HG02763 (cell line): Measurements from ENCODE around the gene ZNF205.

Experiments
- ATAC-seq: cut with Tn5 transposase; IDR thresholded peaks from one replicate; pipeline ENCODE4 v1.9.1; 2021; ENCODE audit warnings: mild to moderate bottlenecking, moderate library complexity; ENCODE audit not compliant: unreplicated experiment

ZNF205 gene

DNA sequence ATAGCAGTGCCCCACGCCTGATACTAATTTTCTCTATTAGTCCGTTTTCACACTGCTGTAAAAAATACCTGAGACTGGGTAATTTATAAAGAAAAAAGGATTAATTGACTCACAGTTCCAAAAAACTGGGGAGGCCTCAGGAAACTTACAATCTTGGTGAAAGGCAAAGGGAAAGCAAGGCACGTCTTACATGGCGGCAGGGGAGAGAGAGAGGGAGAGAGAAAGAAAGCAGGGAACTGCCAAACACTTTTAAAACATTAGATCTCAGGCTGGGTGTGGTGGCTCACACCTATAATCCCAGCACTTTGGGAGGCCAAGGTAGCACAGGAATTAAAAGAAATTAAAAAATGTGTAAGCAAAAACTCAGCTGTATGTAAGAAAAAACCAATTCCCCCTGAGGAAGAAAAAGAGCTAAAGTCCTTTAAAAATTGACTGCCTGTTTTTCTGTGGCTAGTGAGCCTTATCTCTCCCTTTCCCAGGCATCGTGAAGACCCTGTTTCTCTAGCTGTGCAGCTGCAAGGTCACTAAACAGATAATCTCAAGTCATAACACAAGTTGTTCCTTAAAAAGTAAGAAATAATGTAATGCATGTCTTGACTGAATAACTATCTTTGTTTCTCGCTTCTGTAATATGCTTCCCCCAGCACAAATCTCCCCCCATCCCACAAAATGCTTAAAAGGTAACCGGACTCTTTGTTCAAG is 27.3 kb upstream of the ZNF205 start:
- no peak for ATAC-seq

DNA sequence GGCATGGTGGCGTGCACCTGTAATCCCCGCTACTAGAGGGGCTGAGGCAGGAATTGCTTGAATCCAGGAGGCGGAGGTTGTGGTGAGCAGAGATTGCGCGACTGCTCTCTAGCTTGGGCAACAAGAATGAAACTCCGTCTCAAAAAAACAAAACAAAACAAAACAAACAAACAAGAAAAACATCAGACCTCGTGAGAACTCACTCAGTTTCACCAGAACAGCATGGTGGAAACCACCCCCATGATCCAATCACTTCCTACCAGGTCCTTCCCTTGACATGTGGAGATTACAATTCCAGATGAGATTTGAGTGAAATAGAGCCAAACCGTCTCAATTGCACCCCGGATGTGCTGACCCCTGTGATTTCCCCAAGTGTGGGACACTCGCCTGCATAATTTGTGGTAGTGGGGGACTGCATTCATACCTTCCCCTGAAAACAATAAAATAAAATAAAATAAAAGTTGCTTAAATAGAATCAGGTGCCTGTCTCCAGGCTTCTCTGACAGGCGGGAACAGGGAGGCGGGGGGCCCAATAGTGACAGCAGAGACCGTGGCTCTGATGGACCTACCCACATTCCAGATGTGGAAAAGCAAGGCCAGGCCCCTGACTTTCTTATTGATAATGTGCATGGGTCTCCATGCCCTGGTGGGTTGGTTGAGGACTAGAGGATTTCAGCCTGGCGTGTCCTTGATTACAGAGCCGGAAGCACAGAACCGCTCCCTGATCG is 26.4 kb upstream of the ZNF205 start:
- no peak for ATAC-seq

DNA sequence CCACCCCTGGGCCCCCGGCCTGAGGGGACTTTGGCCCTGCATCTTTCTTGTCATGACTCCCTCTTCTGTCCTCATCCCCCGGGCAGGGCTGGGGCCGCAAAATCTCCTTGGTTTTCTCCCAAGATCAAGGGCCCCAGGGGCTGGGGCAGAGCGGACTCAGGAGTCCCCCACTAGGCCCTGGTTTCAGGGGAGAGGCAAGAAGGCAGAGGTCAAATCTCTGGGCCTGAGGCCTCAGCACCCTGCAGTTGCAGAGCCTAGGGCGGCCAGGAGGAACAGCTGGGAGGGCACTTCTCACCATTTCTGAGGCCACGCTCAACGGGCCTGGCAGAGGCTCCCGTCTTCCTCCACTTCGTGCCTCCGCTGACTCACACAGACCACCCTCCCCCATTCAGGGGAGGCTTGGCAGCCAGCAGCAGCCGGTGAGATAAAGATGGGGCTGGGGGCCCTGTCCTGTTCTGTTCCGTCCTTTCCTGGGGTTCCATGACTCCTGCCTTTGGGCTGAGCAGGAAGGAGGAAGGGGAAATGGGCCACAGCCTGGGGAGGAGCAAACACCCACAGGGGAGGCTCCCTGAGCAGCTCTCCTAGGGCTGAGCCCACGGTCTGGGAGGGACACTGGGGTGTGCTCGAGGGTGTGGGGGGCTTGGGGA is 25.7 kb upstream of the ZNF205 start:
- no peak for ATAC-seq

DNA sequence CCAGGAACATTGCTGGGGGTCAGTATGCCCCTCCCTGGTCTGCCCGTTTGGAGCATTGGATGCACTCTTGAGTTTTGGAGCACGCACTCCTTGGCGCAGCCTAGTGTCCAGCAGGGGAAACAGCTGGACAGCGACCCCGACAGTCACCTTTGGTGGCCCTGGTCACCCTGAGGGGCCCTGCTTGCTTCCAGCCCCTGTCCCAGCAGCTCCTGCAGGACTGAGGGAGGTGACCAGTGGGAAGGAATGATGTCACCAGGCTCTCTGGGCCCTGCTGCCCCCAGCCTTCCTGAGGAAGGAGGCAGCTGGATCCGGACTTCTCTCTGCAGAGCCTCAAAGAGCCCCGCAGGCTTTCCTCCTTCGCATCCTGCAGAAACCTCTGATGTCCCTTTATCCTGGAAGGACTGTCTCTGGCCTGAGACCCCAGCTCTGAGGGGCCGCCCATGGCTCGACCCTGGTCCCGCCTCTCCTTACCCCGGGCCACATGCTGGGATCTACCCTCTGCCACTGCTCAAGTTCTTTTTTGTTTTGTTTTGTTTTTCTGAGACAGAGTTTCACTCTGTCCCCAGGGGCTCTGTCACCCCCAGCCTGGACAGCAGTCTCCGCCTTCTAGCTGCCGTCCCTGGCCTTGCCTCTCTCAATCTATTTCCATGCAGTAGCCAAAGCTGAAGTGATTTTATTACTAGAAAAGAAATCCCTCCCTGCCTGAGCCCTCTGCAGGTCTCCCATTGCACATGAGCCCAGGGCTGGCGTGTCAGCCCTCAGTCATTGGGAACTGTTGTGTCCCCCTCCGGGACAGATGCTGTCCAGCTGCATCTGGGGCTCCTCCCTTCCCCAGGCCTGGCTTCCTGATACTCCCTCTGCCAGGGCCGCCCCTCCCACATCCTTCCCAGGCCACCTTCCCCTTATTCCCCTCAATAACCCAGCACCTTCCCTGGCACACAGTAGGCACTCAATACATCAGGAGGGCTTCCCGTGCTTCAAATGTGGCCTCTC is 24.8 kb upstream of the ZNF205 start:
- no peak for ATAC-seq

DNA sequence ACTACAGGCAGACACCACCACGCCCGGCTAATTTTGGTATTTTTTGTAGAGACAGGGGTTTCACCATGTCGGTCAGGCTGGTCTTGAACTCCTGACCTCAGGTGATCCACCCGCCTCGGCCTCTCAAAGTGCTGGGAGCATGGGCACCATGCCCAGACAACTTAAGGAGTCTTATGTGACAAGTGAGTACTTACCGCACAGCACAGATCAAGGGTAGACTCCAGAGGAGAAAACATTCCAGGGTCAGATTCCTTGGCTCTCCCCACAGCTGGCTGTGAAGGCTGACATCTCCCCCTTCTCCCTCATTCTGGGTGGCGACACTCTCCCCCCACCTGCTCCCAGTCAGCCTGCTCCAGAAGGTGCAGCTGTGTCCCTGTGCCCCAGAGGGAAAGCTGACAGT is 23.9 kb upstream of the ZNF205 start:
- ATAC-seq, result no peak

DNA sequence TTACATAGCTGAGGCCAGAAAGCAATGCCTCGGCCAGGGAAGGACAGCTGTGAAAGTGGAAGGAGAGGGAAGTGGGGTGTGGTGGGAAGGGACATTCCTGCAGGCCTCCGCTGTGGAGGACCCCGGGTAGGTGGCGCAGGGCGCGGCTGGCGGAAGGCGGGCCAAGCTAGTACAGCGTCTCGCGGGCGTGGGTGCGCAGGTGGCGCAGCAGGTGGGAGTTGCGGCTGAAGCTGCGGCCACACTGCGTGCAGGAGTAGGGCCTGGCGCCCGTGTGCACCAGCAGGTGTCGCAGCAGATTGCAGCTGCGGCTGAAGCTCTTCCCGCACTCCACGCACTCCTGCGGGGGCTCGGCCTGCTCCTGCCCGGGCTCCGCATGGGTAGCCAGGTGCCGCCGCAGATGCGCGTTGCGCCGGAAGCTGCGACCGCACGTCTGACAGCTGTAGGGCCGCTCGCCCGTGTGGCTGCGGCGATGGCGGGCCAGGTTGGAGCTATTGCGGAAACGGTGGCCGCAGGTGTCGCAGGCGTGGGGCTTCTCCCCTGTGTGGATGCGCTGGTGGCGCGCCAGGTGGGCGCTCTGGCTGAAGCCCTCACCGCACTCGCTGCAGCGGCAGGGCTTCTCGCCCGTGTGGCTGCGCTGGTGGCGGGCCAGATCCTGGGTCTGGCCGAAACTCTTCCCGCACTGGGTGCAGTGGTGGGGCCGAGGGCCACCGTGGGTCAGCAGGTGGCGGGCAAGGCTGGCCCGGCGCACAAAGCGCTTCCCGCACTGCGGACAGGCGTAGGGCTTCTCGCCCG is 23.3 kb upstream of the ZNF205 start:
- no peak for ATAC-seq

DNA sequence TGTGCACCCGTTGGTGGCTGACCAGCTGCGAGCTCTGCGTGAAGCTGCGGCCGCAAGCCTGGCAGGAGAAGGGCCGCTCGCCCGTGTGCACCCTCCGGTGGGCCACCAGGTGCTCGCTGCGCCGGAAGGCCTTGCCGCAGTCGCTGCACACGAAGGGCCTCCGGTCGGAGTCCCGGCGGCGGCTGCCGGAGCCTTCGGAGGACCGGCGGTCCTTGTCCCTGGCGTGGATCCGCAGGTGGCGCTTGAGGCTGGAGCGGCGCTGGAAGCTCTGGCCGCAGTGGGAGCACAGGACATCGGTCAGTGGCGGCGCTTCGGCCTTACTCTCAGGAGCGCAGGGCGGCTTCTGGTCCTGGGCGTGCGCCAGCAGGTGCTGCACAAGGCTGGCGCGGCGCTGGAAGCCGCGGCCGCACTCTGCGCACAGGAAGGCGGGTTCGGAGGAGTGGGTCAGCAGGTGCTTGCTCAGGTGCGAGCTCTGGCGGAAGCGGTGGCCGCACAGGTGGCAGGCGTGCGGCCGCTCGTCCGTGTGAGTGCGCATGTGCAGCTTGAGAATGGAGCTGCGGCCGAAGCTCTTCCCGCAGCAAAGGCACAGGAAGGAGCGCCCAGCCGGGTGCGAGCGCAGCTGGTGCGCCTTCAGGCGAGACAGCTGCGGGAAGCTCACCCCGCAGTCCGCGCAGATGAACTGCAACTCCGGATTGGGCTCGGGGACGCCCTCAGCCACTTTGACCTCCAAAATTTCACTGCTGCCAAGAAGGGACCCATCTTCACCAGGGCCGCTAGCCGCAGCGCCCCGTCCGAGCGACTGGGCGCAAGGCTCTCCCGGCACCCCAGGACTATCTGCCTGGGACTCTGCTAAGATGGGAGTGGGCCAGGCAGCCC is 22.4 kb upstream of the ZNF205 start:
- no peak for ATAC-seq

DNA sequence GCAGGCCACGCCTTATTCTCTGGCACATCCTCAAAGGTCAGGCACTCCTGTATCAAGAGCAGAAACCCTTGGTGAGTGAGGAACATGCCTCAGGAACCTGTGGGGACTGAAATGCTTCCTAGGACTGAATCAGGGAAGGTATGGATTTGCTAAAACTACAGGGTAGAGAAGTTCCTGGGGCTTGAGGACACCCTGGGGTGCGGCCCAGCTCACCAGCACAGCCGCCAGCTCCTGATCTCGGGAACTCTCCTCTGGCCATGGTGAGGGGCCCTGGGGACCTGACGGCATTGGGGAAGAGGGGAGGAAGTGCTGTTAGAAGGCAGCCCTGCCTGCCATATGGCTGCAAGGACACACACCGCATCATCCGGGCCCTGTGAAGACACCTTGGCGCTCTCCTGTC is 20.8 kb upstream of the ZNF205 start:
- ATAC-seq, result no peak

DNA sequence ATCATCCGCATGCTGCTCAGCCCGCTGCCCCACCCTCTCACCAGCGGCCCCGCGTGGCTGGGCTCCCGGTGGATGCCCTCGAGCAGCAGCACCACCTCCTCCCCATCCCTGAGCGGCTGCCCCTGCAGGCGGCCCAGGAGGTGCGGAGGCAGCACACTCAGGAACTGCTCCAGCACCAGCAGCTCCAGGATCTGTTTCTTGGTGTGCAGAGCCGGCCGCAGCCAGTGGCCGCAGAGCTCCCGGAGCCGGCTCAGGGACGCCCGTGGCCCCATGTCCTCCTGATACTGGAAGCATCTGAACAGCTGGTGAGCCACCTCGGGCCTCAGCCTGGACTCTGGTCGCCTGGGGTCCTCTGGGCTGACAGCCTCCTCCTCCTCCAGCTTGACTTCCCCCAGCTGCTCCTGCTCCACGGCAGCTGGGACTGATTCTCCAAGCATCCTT is 19.9 kb upstream of the ZNF205 start:
- ATAC-seq, result no peak

DNA sequence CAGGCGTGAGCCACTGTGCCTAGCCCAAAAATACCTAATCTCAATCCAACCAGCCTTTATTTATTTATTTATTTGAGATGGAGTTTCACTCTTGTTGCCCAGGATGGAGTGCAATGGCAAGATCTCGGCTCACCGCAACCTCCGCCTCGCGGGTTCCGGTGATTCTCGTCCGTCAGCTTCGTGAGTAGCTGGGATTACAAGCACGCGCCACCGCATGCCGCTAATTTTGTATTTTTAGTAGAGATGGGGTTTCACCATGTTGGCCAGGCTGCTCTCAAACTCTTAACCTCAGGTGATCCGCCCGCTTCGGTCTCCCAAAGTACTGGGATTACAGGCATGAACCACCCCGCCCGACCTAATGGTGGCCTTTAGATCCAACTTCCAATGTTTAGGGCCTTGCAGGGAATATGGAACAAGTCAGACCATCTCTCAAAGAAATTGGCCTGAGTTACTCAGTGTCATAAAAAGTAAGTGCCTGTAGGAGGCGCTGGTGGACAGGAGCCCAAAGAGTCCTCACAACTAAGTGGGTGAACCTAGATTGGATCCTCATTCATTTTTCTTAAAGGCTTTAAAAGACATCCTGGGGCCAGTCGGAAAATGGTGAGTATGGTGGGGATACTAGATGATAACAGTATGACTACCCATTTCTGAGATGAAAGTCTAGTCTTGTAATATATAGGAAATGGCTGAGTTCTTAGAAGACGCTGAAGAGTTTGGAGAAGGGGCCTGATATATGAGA is 17.9 kb upstream of the ZNF205 start:
- ATAC-seq, result no peak

DNA sequence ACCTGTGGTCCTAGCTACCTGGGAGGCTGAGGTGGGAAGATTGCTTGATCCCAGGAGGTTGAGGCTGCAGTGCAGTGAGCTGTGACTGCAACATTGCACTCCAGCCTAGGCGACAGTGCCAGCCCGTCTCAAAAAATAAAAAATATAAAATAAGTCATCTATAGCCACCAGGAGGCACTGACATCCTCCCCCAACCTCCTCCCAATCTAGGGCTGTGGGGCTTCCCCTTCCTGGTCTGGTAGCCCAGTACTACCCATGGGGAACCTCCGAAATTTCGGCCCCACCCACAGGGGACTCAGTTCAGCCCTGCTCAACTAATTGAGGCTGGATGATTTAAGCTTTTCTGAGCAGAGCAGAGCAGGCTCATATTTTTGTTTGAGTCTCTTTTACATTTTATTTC is 16.5 kb upstream of the ZNF205 start:
- no peak for ATAC-seq

DNA sequence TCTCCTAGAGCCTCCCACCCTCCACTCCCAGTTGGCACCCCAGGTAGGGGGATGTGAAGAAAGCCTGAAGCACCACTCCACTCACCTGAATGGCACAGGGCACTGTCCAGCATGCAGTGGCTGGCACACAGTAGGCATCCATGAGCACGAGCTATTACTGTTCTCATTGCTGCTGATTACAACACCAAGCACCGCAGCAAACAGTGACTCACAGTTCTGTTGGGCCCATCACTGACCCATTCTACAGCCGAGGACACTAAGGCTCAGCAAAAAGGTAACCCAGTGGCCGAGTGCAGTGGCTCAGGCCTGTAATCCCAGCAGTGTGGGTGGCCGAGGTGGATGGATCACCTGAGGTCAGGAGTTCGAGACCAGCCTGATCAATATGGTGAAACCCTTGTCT is 16.0 kb upstream of the ZNF205 start:
- ATAC-seq, result no peak

DNA sequence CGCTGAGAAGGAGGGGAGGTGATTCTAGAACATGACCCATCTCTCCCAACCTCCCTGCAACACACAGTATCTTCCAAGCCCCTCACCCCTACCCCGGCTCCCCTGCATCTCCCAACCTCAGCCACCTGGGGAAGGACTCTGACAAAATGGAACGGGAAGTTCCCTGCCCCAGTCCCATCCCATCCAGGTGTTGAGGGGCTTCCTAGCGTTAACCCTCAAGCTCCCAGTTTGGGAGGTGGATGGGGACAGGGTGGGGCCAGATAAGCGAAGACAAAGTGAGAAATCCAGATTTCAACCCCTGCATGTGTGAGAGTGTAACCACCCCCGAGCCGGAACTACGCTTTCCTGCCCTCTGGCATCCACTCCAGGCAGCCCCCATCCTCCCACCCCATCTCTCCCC is 15.1 kb upstream of the ZNF205 start:
- ATAC-seq, result no peak

DNA sequence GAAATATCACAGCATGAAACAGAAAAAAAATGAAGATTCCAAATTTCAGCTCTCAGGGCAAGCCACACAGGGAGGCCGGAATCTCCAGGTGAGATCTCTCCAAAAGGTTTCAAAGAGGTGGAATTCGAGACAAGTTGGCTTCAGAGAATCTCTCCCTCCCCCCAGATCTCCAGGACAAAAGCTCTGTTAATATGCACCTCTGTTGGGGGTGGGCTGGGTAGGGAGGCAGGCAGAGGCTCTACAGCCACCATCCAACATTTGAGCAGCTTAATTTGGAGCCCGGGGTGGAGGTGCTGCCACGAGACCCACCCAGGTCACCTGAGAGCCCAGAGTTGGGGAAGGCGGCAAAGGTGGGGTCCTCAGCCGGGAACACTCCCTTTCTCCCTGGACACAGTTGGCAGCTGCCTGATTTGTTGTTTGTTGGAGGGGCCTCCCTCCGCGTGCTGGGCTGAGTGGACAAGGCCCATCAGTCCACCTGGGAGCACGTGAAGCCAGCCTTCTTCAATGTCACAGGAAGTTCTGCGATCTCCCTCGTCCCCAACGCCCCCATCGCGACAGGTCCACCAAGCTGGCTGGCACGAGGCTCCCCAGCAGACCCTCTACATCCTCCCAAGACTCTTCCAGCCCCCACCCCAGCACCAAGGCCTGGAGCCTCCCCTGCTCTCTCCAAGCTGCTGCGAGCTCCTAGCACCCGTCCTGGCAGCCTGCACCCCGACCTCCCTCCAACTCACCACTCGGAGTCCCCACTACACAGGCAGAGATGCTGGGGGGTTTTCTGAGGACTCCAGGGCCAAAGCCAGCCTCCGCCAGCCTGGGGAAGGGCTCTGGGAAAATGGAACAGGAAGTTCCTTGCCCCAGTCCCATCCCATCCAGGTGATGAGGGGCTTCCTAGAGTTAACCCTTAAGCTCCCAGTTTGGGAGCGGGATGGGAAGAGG is 13.7 kb upstream of the ZNF205 start, which contains the start of gene ZSCAN10:
TSS of gene ZSCAN10 (minus strand) at position 836 of the 936 bp plus-strand sequence. CDS start 6,357 bp downstream, outside the sequence.
- ATAC-seq, result no peak

DNA sequence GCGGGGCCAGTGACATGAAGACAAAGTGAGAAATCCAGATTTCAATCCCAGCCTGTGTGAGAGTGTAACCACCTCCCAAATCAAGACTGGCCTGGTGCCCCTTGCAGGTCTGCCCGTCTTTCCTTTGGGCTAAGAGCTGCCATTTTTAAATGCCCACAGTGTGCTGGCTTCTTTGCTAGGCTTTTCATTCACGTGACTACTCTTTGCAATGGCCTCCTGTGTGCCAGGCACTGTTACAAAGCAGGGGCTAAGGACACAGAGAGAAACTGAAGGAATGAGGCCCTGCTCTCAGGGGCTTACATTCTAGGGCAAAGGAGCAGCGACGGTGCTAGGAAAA is 13.0 kb upstream of the ZNF205 start:
- ATAC-seq, result no peak

DNA sequence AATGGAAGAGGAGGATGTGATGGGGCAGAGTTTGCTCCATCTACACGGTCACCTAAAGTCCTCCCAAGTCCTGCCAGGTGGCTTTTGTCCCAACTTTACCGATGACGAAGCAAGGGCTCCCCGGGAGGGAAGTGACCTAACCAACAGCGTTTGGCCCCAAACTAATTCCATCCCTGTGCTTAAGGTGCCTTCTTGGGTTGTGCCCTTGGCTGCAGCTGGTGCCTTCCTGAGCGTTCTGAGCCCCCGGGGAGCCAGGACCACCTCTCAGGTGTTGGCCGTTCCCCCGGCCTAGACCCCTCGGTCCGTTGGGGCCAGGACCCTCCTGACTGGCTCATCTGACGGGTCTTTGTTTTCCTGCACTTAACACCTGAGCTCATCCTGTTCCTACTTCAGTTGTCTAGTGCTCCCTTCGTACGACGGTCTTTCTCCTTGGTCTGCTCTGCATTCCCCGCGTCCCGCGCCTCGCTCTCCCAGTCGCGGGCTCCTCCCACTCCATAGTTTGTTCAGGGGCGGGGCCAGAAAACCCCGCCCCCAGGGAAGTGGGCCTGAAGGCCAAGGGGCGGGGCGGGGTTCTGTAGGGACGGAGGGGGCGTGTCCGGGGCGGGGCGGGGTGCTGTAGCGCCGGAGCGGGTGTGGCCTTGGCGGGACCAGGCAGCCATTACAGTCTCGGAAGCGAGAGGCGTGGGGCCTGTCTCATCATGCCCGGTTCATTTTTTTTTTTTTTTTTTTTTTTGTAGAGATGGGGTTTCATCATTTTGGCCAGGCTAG is 12.5 kb upstream of the ZNF205 start:
- ATAC-seq, result peak; percentile 53
